ENCODE data around the gene CD82.

Gene CD82

GRCh38 chr11:44524751-44525201 is 40.7 kb upstream of the CD82 start:
- TF ChIP-seq POLR2A (IDR thresholded peaks at IDR 0.05; ENCODE audit: low read depth, low read length) (no peak), TAF1 (IDR thresholded peaks at IDR 0.05; ENCODE audit: low read depth, low read length) (no peak), SPI1 (IDR thresholded peaks at IDR 0.05; ENCODE audit: low read depth, low read length) (no peak), POU2F2 (IDR thresholded peaks at IDR 0.05; ENCODE audit: low read depth, low read length) (no peak), PAX5 (IDR thresholded peaks at IDR 0.05; ENCODE audit: insufficient read depth, low read length, severe bottlenecking) (no peak), POLR2AphosphoS5 (IDR thresholded peaks at IDR 0.05; ENCODE audit: low read depth, low read length) (no peak)
- DNase-seq (ENCODE audit: insufficient read length, low spot score) (no peak), FAIRE-seq (no peak)

- FAIRE-seq: no peak
Observed at GRCh38 chr11:44525473-44526252, 39.8 kb upstream of the CD82 start.

GRCh38 chr11:44526438-44526837 is 39.0 kb upstream of the CD82 start:
- no peak for FAIRE-seq
- DNase-seq (ENCODE audit: insufficient read length, low spot score): no peak
- no peak for TF ChIP-seq PAX5 (IDR thresholded peaks at IDR 0.05; ENCODE audit: insufficient read depth, low read length, severe bottlenecking)
- no peak for TF ChIP-seq SPI1 (IDR thresholded peaks at IDR 0.05; ENCODE audit: low read depth, low read length)
- TF ChIP-seq POLR2A (IDR thresholded peaks at IDR 0.05; ENCODE audit: low read depth, low read length): no peak
- no peak for TF ChIP-seq POU2F2 (IDR thresholded peaks at IDR 0.05; ENCODE audit: low read depth, low read length)
- TF ChIP-seq POLR2AphosphoS5 (IDR thresholded peaks at IDR 0.05; ENCODE audit: low read depth, low read length): no peak
- TF ChIP-seq TAF1 (IDR thresholded peaks at IDR 0.05; ENCODE audit: low read depth, low read length): no peak

More at GRCh38 chr11:44525473-44526252, 39.8 kb upstream of the CD82 start:
- DNase-seq (ENCODE audit: insufficient read length, low spot score): no peak
- TF ChIP-seq PAX5 (IDR thresholded peaks at IDR 0.05; ENCODE audit: insufficient read depth, low read length, severe bottlenecking) (no peak), SPI1 (IDR thresholded peaks at IDR 0.05; ENCODE audit: low read depth, low read length) (no peak), POLR2AphosphoS5 (IDR thresholded peaks at IDR 0.05; ENCODE audit: low read depth, low read length) (no peak), TAF1 (IDR thresholded peaks at IDR 0.05; ENCODE audit: low read depth, low read length) (no peak), POLR2A (IDR thresholded peaks at IDR 0.05; ENCODE audit: low read depth, low read length) (no peak)

DNA sequence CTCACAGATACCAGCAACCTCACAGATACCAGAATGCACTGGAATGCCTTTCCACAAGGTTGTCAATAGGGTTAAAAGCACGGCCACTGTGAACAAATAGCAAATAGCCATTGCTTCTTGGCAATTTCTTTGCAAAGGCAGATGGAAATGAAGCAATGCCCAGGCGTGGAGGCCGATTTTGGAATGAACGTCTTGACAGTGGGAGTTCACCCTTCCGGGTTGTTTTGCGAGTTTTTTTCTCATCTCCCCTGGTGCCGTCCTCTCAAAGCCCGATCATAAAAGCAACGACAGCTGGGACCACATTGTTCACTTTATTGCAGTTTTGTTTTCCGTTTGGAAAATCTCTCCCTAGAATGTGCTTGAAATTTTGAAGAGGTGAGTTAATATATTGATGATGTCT is 38.0 kb upstream of the CD82 start:
- no peak for TF ChIP-seq POLR2AphosphoS5 (IDR thresholded peaks at IDR 0.05; ENCODE audit: low read depth, low read length)
- no peak for TF ChIP-seq TAF1 (IDR thresholded peaks at IDR 0.05; ENCODE audit: low read depth, low read length)
- TF ChIP-seq POU2F2 (IDR thresholded peaks at IDR 0.05; ENCODE audit: low read depth, low read length): no peak
- no peak for TF ChIP-seq SPI1 (IDR thresholded peaks at IDR 0.05; ENCODE audit: low read depth, low read length)
- TF ChIP-seq PAX5 (IDR thresholded peaks at IDR 0.05; ENCODE audit: insufficient read depth, low read length, severe bottlenecking): no peak
- TF ChIP-seq POLR2A (IDR thresholded peaks at IDR 0.05; ENCODE audit: low read depth, low read length): no peak
- FAIRE-seq (no peak), DNase-seq (ENCODE audit: insufficient read length, low spot score) (no peak)

DNA sequence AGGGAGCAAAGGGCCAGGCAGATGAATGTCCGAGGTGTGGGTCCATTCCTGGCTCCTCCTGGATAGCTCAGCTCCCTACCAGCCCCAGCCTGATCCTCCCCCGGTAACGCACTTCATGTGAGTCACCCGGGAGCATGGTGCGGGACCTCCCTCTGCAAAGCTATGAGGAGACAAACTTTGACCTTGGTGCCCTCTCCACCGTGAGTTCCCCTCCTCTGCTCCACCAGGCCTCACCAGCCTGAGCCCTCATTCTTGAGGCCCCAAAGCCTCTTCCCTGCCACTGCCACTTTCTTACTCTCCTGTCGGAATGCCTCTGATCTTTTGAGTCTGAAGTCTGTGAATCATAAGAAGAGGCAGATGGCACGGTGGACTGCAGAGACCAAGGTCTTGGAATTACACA is 37.4 kb upstream of the CD82 start:
- no peak for TF ChIP-seq POLR2A (IDR thresholded peaks at IDR 0.05; ENCODE audit: low read depth, low read length)
- no peak for TF ChIP-seq POLR2AphosphoS5 (IDR thresholded peaks at IDR 0.05; ENCODE audit: low read depth, low read length)
- no peak for TF ChIP-seq PAX5 (IDR thresholded peaks at IDR 0.05; ENCODE audit: insufficient read depth, low read length, severe bottlenecking)
- TF ChIP-seq POU2F2 (IDR thresholded peaks at IDR 0.05; ENCODE audit: low read depth, low read length): no peak
- TF ChIP-seq SPI1 (IDR thresholded peaks at IDR 0.05; ENCODE audit: low read depth, low read length): no peak
- no peak for TF ChIP-seq TAF1 (IDR thresholded peaks at IDR 0.05; ENCODE audit: low read depth, low read length)
- no peak for FAIRE-seq

DNA sequence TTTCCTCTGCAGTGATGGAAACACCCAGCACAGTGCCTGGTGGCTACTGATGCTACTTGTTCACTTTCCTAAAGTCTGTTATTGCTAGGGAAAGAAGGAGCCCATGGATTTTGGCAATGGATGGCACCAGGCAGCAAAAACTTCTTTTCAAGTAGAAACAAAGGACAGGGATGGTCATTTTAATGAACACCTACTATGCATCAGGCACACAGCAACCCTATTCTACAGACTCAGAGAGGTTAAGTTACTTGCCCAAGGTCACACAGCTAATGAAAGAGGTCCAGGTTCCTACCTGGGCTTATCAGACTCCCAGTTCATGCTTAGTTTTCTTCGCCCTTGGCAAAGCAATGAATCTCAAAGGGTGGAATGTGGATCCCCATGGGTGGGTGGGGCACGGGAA is 36.9 kb upstream of the CD82 start:
- FAIRE-seq (no peak), DNase-seq (ENCODE audit: insufficient read length, low spot score) (no peak)
- TF ChIP-seq POLR2AphosphoS5 (IDR thresholded peaks at IDR 0.05; ENCODE audit: low read depth, low read length) (no peak), PAX5 (IDR thresholded peaks at IDR 0.05; ENCODE audit: insufficient read depth, low read length, severe bottlenecking) (no peak), TAF1 (IDR thresholded peaks at IDR 0.05; ENCODE audit: low read depth, low read length) (no peak), POU2F2 (IDR thresholded peaks at IDR 0.05; ENCODE audit: low read depth, low read length) (no peak), POLR2A (IDR thresholded peaks at IDR 0.05; ENCODE audit: low read depth, low read length) (no peak), SPI1 (IDR thresholded peaks at IDR 0.05; ENCODE audit: low read depth, low read length) (no peak)

More for the DNA sequence above, 37.4 kb upstream of the CD82 start:
- no peak for DNase-seq (ENCODE audit: insufficient read length, low spot score)

DNA sequence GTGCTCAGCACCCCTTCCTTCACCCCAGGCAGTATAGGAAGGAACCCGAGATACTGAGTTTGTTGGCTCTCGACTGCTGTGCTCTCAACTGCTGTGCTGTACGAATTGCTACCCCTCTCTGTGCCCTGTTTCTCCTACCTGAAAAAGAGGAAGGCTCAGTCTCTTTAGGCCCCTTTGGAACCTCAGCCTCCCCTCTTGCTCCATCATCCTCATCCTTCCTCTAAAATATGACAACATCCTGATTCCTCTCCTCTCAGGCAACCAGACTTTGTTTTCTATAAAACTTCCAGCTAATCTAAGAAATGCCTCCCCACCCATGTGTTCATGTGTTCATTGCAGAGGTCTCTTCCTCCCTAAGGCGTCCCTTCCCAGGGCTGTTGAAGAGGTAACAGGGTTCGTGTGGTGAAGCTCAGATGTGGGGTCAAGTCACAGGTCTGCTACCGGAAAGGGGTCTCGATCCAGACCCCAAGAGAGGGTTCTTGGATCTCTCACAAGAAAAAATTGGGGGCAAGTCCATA is 35.5 kb upstream of the CD82 start:
- DNase-seq (ENCODE audit: insufficient read length, low spot score) (no peak), FAIRE-seq (no peak)
- TF ChIP-seq PAX5 (IDR thresholded peaks at IDR 0.05; ENCODE audit: insufficient read depth, low read length, severe bottlenecking): no peak
- no peak for TF ChIP-seq SPI1 (IDR thresholded peaks at IDR 0.05; ENCODE audit: low read depth, low read length)
- TF ChIP-seq POU2F2 (IDR thresholded peaks at IDR 0.05; ENCODE audit: low read depth, low read length): no peak
- TF ChIP-seq POLR2AphosphoS5 (IDR thresholded peaks at IDR 0.05; ENCODE audit: low read depth, low read length): no peak
- TF ChIP-seq TAF1 (IDR thresholded peaks at IDR 0.05; ENCODE audit: low read depth, low read length): no peak
- no peak for TF ChIP-seq POLR2A (IDR thresholded peaks at IDR 0.05; ENCODE audit: low read depth, low read length)

GRCh38 chr11:44530413-44531115 is 34.9 kb upstream of the CD82 start:
- DNase-seq (ENCODE audit: insufficient read length, low spot score) (no peak), FAIRE-seq (no peak)
- TF ChIP-seq POLR2A (IDR thresholded peaks at IDR 0.05; ENCODE audit: low read depth, low read length): no peak

DNA sequence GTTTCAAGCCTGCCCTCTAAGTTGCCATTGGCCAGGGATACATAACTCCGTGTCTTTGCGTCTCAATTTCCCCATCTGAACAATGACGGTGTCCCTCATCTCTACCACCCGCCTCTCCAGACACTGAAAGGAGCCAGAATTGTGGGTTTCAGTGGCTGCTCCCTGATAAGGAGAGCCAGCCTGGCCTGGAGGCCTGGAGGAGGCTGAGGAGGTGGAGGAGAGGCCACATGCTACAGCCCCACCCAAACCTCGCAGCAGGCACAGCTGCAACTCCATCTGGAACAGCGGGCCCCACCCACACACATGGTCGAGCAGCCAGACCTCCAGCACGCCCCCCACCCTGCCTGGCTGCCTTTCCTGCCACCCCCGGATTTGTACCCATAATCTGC is 34.4 kb upstream of the CD82 start:
- DNase-seq (ENCODE audit: insufficient read length, low spot score) (no peak), FAIRE-seq (no peak)
- TF ChIP-seq POU2F2 (IDR thresholded peaks at IDR 0.05; ENCODE audit: low read depth, low read length): no peak
- no peak for TF ChIP-seq SPI1 (IDR thresholded peaks at IDR 0.05; ENCODE audit: low read depth, low read length)
- TF ChIP-seq TAF1 (IDR thresholded peaks at IDR 0.05; ENCODE audit: low read depth, low read length): no peak
- no peak for TF ChIP-seq POLR2AphosphoS5 (IDR thresholded peaks at IDR 0.05; ENCODE audit: low read depth, low read length)
- TF ChIP-seq PAX5 (IDR thresholded peaks at IDR 0.05; ENCODE audit: insufficient read depth, low read length, severe bottlenecking): no peak
- no peak for TF ChIP-seq POLR2A (IDR thresholded peaks at IDR 0.05; ENCODE audit: low read depth, low read length)
